D721Med (cell line): Measurements from ENCODE around the gene CDH19.

Experiments
- DNase-seq: peaks from one replicate; pipeline ENCODE4 v3.0.0; 2011; ENCODE audit warnings: low spot score; ENCODE audit not compliant: insufficient read length
- FAIRE-seq: peaks from 2 replicates; lab custom pipeline; 2011; peaks lifted over from hg19 to GRCh38; lab: Jason Lieb, UNC
- TF ChIP-seq, protein P1 (sequence below): IDR thresholded peaks from 2 replicates; pipeline ENCODE4 v1.5.1; 2012; ENCODE audit warnings: mild to moderate bottlenecking, control low read depth; ENCODE audit not compliant: insufficient read depth; ENCODE audit errors: missing control alignments

The CDH19 gene

DNA sequence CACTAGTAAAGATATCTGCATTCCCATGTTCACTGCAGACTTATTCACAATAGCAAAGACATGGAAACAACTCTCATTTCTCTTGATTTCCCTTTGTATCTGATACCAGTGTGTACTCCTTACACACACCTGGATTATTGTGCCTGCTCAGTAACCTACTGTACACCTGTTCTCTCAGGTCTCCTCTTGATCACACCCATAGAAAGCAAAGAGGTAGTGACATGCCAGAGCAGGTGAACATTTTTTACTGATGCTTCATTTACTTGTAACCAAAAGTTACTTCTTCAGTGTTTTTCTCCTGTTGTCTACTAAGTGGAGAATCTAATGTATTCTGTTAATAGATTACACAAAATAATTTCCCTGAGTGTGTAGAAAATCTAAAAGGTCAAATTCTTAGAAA is 46.8 kb downstream of the CDH19 start:
- TF ChIP-seq, protein P1, sequence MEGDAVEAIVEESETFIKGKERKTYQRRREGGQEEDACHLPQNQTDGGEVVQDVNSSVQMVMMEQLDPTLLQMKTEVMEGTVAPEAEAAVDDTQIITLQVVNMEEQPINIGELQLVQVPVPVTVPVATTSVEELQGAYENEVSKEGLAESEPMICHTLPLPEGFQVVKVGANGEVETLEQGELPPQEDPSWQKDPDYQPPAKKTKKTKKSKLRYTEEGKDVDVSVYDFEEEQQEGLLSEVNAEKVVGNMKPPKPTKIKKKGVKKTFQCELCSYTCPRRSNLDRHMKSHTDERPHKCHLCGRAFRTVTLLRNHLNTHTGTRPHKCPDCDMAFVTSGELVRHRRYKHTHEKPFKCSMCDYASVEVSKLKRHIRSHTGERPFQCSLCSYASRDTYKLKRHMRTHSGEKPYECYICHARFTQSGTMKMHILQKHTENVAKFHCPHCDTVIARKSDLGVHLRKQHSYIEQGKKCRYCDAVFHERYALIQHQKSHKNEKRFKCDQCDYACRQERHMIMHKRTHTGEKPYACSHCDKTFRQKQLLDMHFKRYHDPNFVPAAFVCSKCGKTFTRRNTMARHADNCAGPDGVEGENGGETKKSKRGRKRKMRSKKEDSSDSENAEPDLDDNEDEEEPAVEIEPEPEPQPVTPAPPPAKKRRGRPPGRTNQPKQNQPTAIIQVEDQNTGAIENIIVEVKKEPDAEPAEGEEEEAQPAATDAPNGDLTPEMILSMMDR: no peak
- DNase-seq (no peak), FAIRE-seq (peak; percentile 98)

DNA sequence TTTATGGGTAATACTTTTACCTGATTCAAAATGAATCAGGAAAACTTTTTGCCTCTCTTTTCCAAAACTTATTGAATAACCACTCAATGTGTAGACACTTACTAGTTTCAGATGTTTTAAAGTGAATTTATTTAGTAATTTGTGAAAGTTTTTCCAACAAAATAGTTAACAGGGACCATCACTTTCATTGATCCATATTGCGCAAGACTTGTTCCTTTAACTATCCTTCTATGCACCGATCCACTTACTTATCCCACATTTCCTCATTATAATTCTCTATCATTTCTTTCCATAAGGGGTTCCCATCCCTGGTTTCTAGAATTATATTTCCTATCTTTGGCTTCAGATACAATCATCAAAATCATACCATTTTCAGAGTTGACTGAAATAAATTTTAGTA is 48.3 kb downstream of the CDH19 start:
- FAIRE-seq: no peak
- TF ChIP-seq, protein P1: no peak

DNA sequence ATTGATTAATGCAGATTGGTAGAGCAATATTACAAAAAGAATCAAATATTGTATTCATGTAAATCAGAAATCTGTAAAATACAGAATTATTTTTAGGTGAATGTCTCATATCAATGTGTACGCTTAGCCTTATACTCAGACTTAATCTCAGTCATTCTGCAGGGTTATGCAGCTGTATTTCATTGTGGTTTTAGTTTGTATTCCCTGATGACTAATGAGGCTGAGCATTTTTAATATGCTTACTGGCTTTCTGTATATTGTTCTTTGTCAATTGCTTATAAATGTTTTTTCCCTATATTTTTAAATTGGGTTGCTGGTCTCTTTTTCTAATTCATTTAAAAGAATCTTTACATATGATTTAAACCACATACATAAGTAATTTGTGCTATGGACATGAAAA is 50.1 kb downstream of the CDH19 start:
- TF ChIP-seq, protein P1: no peak
- no peak for FAIRE-seq
- DNase-seq: no peak

More for the DNA sequence above, 48.3 kb downstream of the CDH19 start:
- DNase-seq: no peak

DNA sequence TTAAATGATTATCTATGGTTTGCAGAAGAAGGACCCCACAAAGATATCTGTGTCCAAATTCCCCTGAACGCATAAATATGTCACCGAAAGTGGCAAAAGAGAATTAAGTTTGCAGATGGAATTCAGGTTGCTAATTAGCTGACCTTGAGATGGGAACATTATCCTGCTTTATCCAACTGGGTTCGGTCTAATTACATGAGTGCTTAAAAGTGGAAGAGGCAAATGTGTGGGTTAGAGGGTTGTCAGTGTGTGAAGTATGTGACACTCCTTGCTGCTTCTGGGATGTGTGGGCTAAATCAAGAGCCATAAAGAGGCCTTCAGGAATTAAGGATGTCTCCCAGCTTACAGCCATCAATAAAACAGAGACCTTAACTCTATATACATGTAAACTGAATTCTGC is 53.5 kb downstream of the CDH19 start:
- FAIRE-seq: no peak
- TF ChIP-seq, protein P1: no peak
- DNase-seq: no peak

DNA sequence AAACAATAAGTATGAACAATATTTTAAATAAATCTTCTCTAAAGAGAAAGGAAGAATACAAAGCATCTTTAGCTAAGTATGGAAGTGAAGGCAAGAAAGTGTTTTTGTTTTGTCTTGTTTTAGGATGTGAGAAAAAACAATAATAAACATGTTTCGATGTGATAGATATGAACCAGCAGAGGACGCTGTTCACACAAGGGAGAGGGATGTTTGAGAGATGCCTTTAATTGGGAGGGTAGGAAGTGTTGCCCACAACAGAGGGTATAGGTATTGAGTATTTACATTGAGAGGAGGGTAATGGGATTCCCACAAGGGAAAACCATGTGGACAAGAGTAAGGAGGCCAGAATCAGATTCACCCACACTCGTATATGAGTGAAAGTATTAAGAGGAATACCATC is 55.1 kb downstream of the CDH19 start:
- DNase-seq (no peak), FAIRE-seq (no peak)
- TF ChIP-seq, protein P1: peak; percentile 7

DNA sequence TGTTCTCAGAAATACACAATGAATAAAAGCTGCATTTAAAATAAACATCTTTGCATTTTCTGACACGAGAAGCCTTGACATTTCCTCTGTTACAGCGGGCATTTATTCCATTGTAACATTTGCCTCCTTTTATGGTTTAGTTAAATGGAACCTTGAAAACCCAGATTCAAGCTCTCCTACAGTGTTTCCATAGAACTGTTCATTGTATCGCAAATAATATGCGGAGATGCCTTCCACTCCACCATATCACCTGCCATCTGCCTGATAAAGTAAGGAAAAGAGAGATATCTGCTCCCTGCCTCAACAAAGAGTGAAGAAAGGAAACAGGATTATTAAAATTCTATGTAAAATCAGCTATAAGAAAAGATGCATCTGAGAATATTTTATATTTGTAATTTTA is 69.8 kb downstream of the CDH19 start:
- TF ChIP-seq, protein P1: no peak
- DNase-seq (no peak), FAIRE-seq (no peak)

DNA sequence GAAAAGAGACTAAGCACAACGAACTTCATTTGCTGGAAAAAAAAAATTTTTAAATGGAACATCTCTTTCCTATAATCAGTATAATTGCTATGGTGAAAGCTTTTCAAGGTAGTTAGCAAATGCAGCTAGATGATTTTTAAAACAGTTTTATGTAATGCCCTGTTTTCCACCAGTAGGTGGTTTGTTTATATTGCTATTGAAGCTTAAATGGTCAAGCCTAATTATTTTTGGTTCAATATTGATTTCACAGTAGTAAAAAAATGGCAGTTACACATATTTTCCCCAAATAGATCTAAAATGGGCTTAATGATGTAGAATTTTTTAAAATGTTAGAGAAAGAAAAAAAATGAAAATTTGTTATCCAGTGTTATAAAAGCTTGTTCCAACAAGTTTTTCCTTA is 70.2 kb downstream of the CDH19 start:
- no peak for FAIRE-seq
- no peak for DNase-seq
- TF ChIP-seq, protein P1: no peak
